ENCODE data around the gene TIE1. TPM values are rescaled to one million over a fixed set of nuclear protein-coding genes. Genes with fewer than 3 reads are reported as not detected.

TIE1 gene
- total RNA-seq, 1 donor from 2014 or later: not detected

- peaks cover 22% of the 10 kb centered on the region for H3K36me3 Mint-ChIP-seq (ENCODE audit: low read depth)
- no peaks in the 10 kb centered on the region for H3K9me3 Mint-ChIP-seq
- CTCF ChIA-PET: no interaction called here
- no peak for ATAC-seq (ENCODE audit: low read depth)
- POLR2A ChIA-PET: interaction anchor here (0.9 kb wide), 1 partner anchor 11 kb away, joined by 3 read pairs; no protein-coding TSS in a partner anchor
- TF ChIP-seq, protein P1, sequence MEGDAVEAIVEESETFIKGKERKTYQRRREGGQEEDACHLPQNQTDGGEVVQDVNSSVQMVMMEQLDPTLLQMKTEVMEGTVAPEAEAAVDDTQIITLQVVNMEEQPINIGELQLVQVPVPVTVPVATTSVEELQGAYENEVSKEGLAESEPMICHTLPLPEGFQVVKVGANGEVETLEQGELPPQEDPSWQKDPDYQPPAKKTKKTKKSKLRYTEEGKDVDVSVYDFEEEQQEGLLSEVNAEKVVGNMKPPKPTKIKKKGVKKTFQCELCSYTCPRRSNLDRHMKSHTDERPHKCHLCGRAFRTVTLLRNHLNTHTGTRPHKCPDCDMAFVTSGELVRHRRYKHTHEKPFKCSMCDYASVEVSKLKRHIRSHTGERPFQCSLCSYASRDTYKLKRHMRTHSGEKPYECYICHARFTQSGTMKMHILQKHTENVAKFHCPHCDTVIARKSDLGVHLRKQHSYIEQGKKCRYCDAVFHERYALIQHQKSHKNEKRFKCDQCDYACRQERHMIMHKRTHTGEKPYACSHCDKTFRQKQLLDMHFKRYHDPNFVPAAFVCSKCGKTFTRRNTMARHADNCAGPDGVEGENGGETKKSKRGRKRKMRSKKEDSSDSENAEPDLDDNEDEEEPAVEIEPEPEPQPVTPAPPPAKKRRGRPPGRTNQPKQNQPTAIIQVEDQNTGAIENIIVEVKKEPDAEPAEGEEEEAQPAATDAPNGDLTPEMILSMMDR (IDR thresholded peaks at IDR 0.05): no peak
- no peak for DNase-seq
- H3K27ac Mint-ChIP-seq: no peak overlapping the region
- intact Hi-C loops (cut with micrococcal nuclease): loop anchor here (10.0 kb wide), 1 partner anchor 618 kb away; the partner anchor contains the start of genes ATP6V0B, B4GALT2 and DPH2
- peak overlapping the region; percentile 4 for H3K4me3 Mint-ChIP-seq
- H3K4me1 Mint-ChIP-seq: peaks cover 16% of the 10 kb centered on the region
- no peaks in the 10 kb centered on the region for H3K27me3 Mint-ChIP-seq
Measured at GRCh38 chr1:43357251-43357650, 56.5 kb downstream of the TIE1 start.

- peak overlapping the region; percentile 91 for H3K27ac Mint-ChIP-seq
- H3K4me3 Mint-ChIP-seq: peak overlapping the region; percentile 91
- ChIA-PET POLR2A (interaction anchor here (0.6 to 2.0 kb wide), 13 partner anchors 9 to 292 kb away, joined by 3 to 108 read pairs (median 6); partner anchors contain the start of genes CFAP57, EBNA1BP2, ELOVL1 and KDM4A), CTCF (interaction anchor here (0.7 to 1.6 kb wide), 4 partner anchors 10 to 132 kb away, joined by 3 to 7 read pairs (median 5); partner anchors contain the start of gene ELOVL1)
- H3K9me3 Mint-ChIP-seq: no peaks in the 10 kb centered on the region
- peaks cover 32% of the 10 kb centered on the region for H3K36me3 Mint-ChIP-seq (ENCODE audit: low read depth)
- DNase-seq (no peak), ATAC-seq (ENCODE audit: low read depth) (no peak)
- peaks cover 16% of the 10 kb centered on the region for H3K4me1 Mint-ChIP-seq
- TF ChIP-seq, protein P1 (IDR thresholded peaks at IDR 0.05): no peak
- intact Hi-C loops (cut with micrococcal nuclease): loop anchor here (1.0 to 10.0 kb wide), 7 partner anchors 9 to 617 kb away; partner anchors contain the start of genes ATP6V0B, B4GALT2, CFAP57 and DPH2
- H3K27me3 Mint-ChIP-seq: no peaks in the 10 kb centered on the region
Measured at GRCh38 chr1:43358121-43358745, 57.5 kb downstream of the TIE1 start.

- H3K27me3 Mint-ChIP-seq: no peaks in the 10 kb centered on the region
- ATAC-seq (ENCODE audit: low read depth): peak; percentile 99
- peaks cover 40% of the 10 kb centered on the region for H3K36me3 Mint-ChIP-seq (ENCODE audit: low read depth)
- H3K4me1 Mint-ChIP-seq: peaks cover 16% of the 10 kb centered on the region
- H3K27ac Mint-ChIP-seq: peak within 1 kb of the TSS; percentile 91
- TF ChIP-seq, protein P1 (IDR thresholded peaks at IDR 0.05): no peak
- peak within 1 kb of the TSS; percentile 91 for H3K4me3 Mint-ChIP-seq
- POLR2A ChIA-PET: interaction anchor here (0.6 to 2.0 kb wide), 13 partner anchors 9 to 291 kb away, joined by 3 to 108 read pairs (median 6); partner anchors contain the start of genes CFAP57, EBNA1BP2, ELOVL1 and KDM4A
- CTCF ChIA-PET: interaction anchor here (0.7 to 1.6 kb wide), 4 partner anchors 9 to 133 kb away, joined by 3 to 7 read pairs (median 5); partner anchors contain the start of gene ELOVL1
- DNase-seq: peak; percentile 96
- intact Hi-C loops (cut with micrococcal nuclease): loop anchor here (1.0 to 10.0 kb wide), 7 partner anchors 8 to 616 kb away; partner anchors contain the start of genes ATP6V0B, B4GALT2, CFAP57 and DPH2
- H3K9me3 Mint-ChIP-seq: no peaks in the 10 kb centered on the region
Measured at GRCh38 chr1:43358746-43359693, 58.2 kb downstream of the TIE1 start, which contains the start of gene CDC20. Gene CDC20, plus strand, starts transcription at chr1:43358981. Its CDS starts 235 bp downstream, at chr1:43359216.

DNA sequence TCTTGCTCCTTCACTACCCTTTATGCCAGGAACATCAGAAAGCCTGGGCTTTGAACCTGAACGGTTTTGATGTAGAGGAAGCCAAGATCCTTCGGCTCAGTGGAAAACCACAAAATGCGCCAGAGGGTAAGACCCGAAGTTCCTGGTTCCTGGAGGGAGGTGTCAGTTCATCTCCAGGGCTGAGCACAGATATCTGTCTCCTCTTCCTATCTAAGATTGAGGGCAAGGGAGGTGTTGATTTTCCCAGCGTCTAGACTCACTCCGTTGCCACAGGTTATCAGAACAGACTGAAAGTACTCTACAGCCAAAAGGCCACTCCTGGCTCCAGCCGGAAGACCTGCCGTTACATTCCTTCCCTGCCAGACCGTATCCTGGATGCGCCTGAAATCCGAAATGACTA is 58.9 kb downstream of the TIE1 start:
- H3K9me3 Mint-ChIP-seq: no peaks in the 10 kb centered on the region
- no peak overlapping the region for H3K27ac Mint-ChIP-seq
- ChIA-PET POLR2A (interaction anchor here (0.6 to 2.0 kb wide), 2 partner anchors 8 to 37 kb away, joined by 3 to 108 read pairs; partner anchors contain the start of gene ELOVL1), CTCF (no interaction called here)
- H3K4me1 Mint-ChIP-seq: peaks cover 16% of the 10 kb centered on the region
- no peaks in the 10 kb centered on the region for H3K27me3 Mint-ChIP-seq
- TF ChIP-seq, protein P1 (IDR thresholded peaks at IDR 0.05): no peak
- H3K4me3 Mint-ChIP-seq: peak overlapping the region; percentile 91
- intact Hi-C loops (cut with micrococcal nuclease): loop anchor here (2.0 to 10.0 kb wide), 4 partner anchors 93 to 675 kb away; partner anchors contain the start of genes ATP6V0B, B4GALT2, CFAP57 and DPH2
- H3K36me3 Mint-ChIP-seq (ENCODE audit: low read depth): peaks cover 46% of the 10 kb centered on the region
- no peak for DNase-seq
- no peak for ATAC-seq (ENCODE audit: low read depth)

Measured in activated B cell treated with CpG ODN at 0.5 μM for 24 hours (primary cell).